Choroid plexus epithelial cell (primary cell): ENCODE data around the gene FGD2.

Source experiments
- DNase-seq: peaks from one replicate; pipeline ENCODE4 v3.0.0-alpha.2; 2010; ENCODE audit warnings: low read depth
- H3K4me3 ChIP-seq: 2 replicates; pipeline ENCODE4 v1.5.1; 2011; ENCODE audit warnings: low read depth, mild to moderate bottlenecking, control low read depth, low read length, moderate library complexity
- TF ChIP-seq, protein P1 (sequence below): conservative IDR thresholded peaks from 2 replicates; pipeline ENCODE4 v1.5.1; 2011; ENCODE audit warnings: low read depth, mild to moderate bottlenecking, control low read depth, inconsistent platforms, low read length, moderate library complexity

The FGD2 gene

DNA sequence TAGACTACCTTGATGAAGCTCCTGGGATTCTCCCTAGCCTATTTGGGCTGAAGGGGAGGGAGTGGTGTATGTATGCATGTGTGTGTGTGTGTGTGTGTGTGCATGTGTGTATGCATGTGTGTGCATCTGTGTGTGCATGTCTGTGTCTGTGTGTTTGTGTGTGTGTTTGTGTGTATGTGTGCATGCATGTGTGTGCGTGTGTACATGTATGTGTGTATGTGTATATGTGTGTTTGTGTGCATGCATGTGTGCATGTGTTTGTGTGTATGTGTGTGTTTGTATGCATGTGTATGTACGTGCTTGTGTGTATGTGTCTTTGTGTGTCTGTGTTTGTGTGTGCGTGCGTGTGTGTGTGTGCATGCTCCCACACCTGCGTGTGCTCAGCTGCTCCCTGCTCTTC lies 15.4 kb downstream of the FGD2 start:
- H3K4me3 ChIP-seq, result no peak overlapping the region
- DNase-seq, result no peak
- TF ChIP-seq, protein P1, sequence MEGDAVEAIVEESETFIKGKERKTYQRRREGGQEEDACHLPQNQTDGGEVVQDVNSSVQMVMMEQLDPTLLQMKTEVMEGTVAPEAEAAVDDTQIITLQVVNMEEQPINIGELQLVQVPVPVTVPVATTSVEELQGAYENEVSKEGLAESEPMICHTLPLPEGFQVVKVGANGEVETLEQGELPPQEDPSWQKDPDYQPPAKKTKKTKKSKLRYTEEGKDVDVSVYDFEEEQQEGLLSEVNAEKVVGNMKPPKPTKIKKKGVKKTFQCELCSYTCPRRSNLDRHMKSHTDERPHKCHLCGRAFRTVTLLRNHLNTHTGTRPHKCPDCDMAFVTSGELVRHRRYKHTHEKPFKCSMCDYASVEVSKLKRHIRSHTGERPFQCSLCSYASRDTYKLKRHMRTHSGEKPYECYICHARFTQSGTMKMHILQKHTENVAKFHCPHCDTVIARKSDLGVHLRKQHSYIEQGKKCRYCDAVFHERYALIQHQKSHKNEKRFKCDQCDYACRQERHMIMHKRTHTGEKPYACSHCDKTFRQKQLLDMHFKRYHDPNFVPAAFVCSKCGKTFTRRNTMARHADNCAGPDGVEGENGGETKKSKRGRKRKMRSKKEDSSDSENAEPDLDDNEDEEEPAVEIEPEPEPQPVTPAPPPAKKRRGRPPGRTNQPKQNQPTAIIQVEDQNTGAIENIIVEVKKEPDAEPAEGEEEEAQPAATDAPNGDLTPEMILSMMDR, result no peak

- TF ChIP-seq, protein P1, result peak; percentile 83
- peak; percentile 82 for DNase-seq
- no peak overlapping the region for H3K4me3 ChIP-seq
Observed at GRCh38 chr6:37021356-37022129, 16.1 kb downstream of the FGD2 start.

GRCh38 chr6:37022135-37022863 lies 16.8 kb downstream of the FGD2 start:
- H3K4me3 ChIP-seq, result no peak overlapping the region
- DNase-seq, result no peak
- TF ChIP-seq, protein P1, result no peak

GRCh38 chr6:37024656-37025337 lies 19.3 kb downstream of the FGD2 start:
- no peak overlapping the region for H3K4me3 ChIP-seq
- no peak for DNase-seq
- TF ChIP-seq, protein P1, result no peak

DNA sequence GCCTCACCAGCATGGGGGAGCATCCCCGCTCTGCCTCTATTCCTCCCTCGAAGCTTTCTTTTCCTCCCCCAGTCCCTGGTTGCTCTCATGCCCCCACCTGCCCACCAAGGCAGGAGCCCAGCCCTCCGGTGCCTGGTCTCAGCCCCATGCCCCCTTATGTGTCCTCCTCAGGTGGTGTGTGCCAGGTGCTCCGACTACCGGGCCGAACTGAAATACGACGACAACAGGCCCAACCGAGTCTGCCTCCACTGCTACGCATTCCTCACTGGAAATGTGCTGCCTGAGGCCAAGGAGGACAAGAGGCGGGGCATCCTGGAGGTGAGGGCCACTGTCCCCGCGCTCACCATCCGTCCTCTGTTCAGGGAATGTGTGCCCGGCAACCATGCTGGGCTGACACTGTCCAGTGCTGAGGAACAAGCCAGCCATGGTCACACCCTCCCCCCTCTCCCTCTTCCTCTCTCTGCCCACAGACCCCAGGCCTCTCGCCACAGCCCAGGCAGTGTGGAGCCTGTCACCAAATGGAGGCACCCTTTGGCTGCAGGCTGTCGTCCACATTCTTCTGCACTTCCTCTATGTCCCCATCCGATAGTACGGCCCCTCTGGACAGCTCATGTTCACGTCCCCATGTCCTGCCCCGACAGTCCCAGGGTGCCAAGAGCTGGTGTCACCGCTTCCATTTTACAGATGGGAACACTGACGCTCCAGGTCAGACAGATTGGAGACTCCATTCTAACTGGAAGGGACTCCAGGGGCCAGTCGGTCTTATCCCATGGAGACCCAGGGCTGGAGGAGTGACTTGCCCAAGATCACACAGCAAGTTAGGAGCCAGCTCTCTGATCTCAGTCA lies 20.4 kb downstream of the FGD2 start:
- no peak overlapping the region for H3K4me3 ChIP-seq
- DNase-seq, result no peak
- TF ChIP-seq, protein P1, result no peak

DNA sequence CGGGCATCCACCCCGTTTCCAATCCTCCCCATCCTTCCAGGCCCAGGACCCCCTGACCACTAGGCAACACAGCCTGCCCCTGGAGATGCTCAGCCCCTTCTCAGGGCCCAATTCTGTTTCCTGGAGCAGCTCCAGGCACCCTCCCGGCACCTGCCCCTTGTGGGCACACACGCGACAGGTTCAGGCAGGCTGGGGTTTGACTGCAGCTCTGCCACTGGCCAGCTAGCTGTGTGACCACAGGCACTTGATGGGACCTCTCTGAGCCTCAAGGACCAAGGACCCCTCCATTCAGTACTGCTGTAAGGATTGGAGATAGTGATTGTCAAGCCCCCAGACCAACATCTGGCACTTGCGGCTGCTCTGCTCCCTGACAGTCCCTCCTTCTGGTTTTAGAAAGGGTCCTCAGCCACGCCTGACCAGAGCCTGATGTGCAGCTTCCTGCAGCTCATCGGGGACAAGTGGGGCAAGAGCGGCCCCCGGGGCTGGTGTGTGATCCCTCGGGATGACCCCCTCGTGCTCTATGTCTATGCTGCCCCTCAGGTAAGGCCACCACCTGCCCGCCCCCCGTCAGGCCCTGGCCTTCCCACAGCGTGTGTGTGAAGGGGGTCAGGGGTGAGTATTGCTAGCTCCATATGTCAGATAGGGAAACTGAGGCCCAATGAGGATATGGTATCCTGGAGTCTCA lies 21.7 kb downstream of the FGD2 start:
- DNase-seq, result no peak
- no peak overlapping the region for H3K4me3 ChIP-seq
- TF ChIP-seq, protein P1, result no peak
